Spleen (tissue), 7 donors: ENCODE results near the gene PLA2G5.

Experiments used
- CTCF ChIP-seq, 11 experiments: fragments of 200-600 bp in 7 of 11; fragments of 450-650 bp in 4 of 11; sonication (generic) in 4 of 11; IDR thresholded peaks in 8 of 11; conservative IDR thresholded peaks in 3 of 11; 1 replicate in 7 of 11; 2 replicates in 4 of 11; pipeline versions ENCODE4 v1.4.0 to v1.8.0; 2016 to 2021; ENCODE audit warnings: antibody characterized with exemption in 11 of 11, inconsistent platforms in 4 of 11, mild to moderate bottlenecking in 1 of 11
- POLR2A ChIP-seq, 3 donors: fragments of 450-650 bp; IDR thresholded peaks; one replicate each; pipeline ENCODE4 v1.5.1; 2017; ENCODE audit warnings: antibody characterized with exemption in 3 of 3, mild to moderate bottlenecking in 1 of 3
- POLR2AphosphoS5 ChIP-seq, 3 donors: sonication (generic); formaldehyde crosslinking; IDR thresholded peaks; one replicate each; pipeline ENCODE4 v1.5.1; 2017; ENCODE audit warnings: antibody characterized with exemption in 3 of 3
- donor health status: DM: no; HTN: no; CAD: no; lungs with moderate emphysema.
- donor health status: DM: no; HTN: no; CAD: no.
- donor health status: DM: no; HTN: no; CAD: no.

- TF ChIP-seq POLR2A (IDR thresholded peaks at IDR 0.05) (no peak), CTCF (IDR thresholded peaks at IDR 0.05 in 8 of 11, conservative IDR thresholded peaks at IDR 0.05 in 3 of 11) (no peak), POLR2AphosphoS5 (IDR thresholded peaks at IDR 0.05) (no peak)
Observed at GRCh38 chr1:20028726-20029125, 41.3 kb upstream of the PLA2G5 start.
